ENCODE data around the gene PTCD1. TPM values are rescaled to one million over a fixed set of nuclear protein-coding genes. Genes with fewer than 3 reads are reported as not detected.

Gene PTCD1
- total and polyA plus RNA-seq, 9 of the 15 experiments (the other 6 are each of a cell fraction or from before 2014, with no cell fraction given), result 0.46 to 17.1 (median 6.2) TPM

DNA sequence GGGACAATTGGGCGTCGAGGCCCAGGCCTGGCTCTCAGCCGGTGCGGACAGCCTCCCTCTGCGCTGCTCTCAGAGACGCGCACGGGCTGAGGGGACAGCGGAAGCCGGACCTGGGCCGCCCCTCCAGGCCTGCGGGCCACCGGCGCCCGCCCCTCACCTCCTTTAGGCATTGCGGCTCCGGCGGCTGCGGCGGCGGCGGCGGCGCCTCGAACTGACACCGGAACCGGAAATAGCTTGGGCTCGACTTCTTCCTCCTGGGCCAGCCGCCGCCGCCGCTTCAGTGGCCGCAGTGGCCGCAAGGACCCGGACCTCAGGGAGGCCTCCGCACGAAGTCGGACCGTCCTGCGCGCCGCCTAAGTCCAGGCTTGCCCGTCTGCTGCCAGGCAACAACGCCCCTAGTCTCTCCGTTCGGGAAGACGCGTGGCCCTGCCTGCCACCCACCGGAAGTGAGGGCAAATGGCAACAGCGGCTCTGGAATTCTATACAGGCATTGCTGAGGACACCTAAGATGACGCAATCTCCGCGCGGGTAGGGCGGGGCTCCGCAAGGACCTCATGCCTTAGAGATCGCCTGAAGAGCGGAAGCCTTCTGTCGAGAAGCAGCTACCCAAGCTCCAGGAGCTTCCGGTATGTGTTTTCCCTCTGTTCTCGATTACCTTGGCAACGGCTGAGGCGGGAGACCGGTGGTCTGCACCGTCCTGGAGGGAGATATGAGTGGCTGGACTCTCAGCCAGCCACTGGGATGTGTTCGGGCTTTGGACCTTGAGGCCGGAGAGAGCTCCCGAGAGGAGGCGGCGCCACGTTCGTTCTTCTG, 30.0 kb downstream of the PTCD1 start, which contains the start of the genes BUD31 and PDAP1 (continued):
- TF ChIP-seq, protein P1, sequence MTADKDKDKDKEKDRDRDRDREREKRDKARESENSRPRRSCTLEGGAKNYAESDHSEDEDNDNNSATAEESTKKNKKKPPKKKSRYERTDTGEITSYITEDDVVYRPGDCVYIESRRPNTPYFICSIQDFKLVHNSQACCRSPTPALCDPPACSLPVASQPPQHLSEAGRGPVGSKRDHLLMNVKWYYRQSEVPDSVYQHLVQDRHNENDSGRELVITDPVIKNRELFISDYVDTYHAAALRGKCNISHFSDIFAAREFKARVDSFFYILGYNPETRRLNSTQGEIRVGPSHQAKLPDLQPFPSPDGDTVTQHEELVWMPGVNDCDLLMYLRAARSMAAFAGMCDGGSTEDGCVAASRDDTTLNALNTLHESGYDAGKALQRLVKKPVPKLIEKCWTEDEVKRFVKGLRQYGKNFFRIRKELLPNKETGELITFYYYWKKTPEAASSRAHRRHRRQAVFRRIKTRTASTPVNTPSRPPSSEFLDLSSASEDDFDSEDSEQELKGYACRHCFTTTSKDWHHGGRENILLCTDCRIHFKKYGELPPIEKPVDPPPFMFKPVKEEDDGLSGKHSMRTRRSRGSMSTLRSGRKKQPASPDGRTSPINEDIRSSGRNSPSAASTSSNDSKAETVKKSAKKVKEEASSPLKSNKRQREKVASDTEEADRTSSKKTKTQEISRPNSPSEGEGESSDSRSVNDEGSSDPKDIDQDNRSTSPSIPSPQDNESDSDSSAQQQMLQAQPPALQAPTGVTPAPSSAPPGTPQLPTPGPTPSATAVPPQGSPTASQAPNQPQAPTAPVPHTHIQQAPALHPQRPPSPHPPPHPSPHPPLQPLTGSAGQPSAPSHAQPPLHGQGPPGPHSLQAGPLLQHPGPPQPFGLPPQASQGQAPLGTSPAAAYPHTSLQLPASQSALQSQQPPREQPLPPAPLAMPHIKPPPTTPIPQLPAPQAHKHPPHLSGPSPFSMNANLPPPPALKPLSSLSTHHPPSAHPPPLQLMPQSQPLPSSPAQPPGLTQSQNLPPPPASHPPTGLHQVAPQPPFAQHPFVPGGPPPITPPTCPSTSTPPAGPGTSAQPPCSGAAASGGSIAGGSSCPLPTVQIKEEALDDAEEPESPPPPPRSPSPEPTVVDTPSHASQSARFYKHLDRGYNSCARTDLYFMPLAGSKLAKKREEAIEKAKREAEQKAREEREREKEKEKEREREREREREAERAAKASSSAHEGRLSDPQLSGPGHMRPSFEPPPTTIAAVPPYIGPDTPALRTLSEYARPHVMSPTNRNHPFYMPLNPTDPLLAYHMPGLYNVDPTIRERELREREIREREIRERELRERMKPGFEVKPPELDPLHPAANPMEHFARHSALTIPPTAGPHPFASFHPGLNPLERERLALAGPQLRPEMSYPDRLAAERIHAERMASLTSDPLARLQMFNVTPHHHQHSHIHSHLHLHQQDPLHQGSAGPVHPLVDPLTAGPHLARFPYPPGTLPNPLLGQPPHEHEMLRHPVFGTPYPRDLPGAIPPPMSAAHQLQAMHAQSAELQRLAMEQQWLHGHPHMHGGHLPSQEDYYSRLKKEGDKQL (CRISPR knock-in tag; IDR thresholded peaks at IDR 0.05; ENCODE audit: borderline replicate concordance), result no peak
- TF ChIP-seq PRDM10 (IDR thresholded peaks at IDR 0.05; ENCODE audit: partially characterized antibody) (peak; percentile 9), RBBP5 (IDR thresholded peaks at IDR 0.05; ENCODE audit: borderline replicate concordance, insufficient read depth, low read length, poor library complexity, severe bottlenecking) (peak; percentile 90), MAFF (IDR thresholded peaks at IDR 0.05; ENCODE audit: low read length) (no peak), ASH1L (IDR thresholded peaks at IDR 0.05; ENCODE audit: borderline replicate concordance, low read depth, partially characterized antibody) (no peak), PHTF2 (CRISPR knock-in tag; IDR thresholded peaks at IDR 0.05) (no peak), HCFC1 (IDR thresholded peaks at IDR 0.05; ENCODE audit: low read depth, low read length) (peak; percentile 67), VEZF1 (CRISPR knock-in tag; IDR thresholded peaks at IDR 0.05) (peak; percentile 79), NEUROD1 (IDR thresholded peaks at IDR 0.05; ENCODE audit: borderline replicate concordance, low read depth, low read length, partially characterized antibody) (peak; percentile 86), ZNF311 (CRISPR knock-in tag; IDR thresholded peaks at IDR 0.05) (no peak; the same call in 1 of the 2 replicates), KLF6 (CRISPR knock-in tag; IDR thresholded peaks at IDR 0.05; ENCODE audit: borderline replicate concordance) (peak; percentile 92), BRD4 (IDR thresholded peaks at IDR 0.05) (no peak)
- TF ChIP-seq, protein P2, sequence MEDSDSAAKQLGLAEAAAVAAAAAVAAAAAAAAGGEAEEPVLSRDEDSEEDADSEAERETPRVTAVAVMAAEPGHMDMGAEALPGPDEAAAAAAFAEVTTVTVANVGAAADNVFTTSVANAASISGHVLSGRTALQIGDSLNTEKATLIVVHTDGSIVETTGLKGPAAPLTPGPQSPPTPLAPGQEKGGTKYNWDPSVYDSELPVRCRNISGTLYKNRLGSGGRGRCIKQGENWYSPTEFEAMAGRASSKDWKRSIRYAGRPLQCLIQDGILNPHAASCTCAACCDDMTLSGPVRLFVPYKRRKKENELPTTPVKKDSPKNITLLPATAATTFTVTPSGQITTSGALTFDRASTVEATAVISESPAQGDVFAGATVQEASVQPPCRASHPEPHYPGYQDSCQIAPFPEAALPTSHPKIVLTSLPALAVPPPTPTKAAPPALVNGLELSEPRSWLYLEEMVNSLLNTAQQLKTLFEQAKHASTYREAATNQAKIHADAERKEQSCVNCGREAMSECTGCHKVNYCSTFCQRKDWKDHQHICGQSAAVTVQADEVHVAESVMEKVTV (CRISPR knock-in tag; IDR thresholded peaks at IDR 0.05), result peak; percentile 69
